Fibroblast of peridontal ligament (primary cell): ENCODE data around the gene BAIAP2.
"Not testable (repeated sequence)": the region's sequence is repeated elsewhere in the genome, so short reads cannot be mapped to it uniquely, and the experiment has no call there.

Source experiments
- DNase-seq: peaks from one replicate; pipeline ENCODE4 v3.0.0-alpha.2; 2010; ENCODE audit errors: extremely low read depth

BAIAP2 gene

GRCh38 chr17:81021531-81022343, 13.2 kb upstream of the BAIAP2 start:
- no peak for DNase-seq

- no peak for DNase-seq
Measured at GRCh38 chr17:81022344-81022676, 12.6 kb upstream of the BAIAP2 start.

- no peak for DNase-seq
Measured at GRCh38 chr17:81025065-81025740, 9.7 kb upstream of the BAIAP2 start.

GRCh38 chr17:81025741-81026129, 9.2 kb upstream of the BAIAP2 start:
- DNase-seq: peak; percentile 52

- DNase-seq: no peak
Measured at GRCh38 chr17:81026266-81027036, 8.5 kb upstream of the BAIAP2 start.

- DNase-seq: no peak
Measured at GRCh38 chr17:81027038-81027437, 7.9 kb upstream of the BAIAP2 start.

- DNase-seq: no peak
Measured at GRCh38 chr17:81027591-81028505, 7.1 kb upstream of the BAIAP2 start.

GRCh38 chr17:81028506-81028858, 6.5 kb upstream of the BAIAP2 start:
- DNase-seq: no peak

- DNase-seq: no peak
Measured at GRCh38 chr17:81029859-81030258, 5.1 kb upstream of the BAIAP2 start.

GRCh38 chr17:81030312-81030711, 4.6 kb upstream of the BAIAP2 start:
- not testable (repeated sequence) for DNase-seq

GRCh38 chr17:81030741-81031565, 4.0 kb upstream of the BAIAP2 start:
- no peak for DNase-seq

GRCh38 chr17:81031566-81032550, 3.1 kb upstream of the BAIAP2 start:
- no peak for DNase-seq

- no peak for DNase-seq
Measured at GRCh38 chr17:81032641-81033480, 2.1 kb upstream of the BAIAP2 start.

GRCh38 chr17:81033535-81034167, 1.3 kb upstream of the BAIAP2 start:
- DNase-seq: no peak

- DNase-seq: no peak
Measured at GRCh38 chr17:81034168-81034777, 678 bp upstream of the BAIAP2 start.

- peak; percentile 21 for DNase-seq
Measured at GRCh38 chr17:81035521-81036196, 708 bp downstream of the BAIAP2 start.
